Panc1 (cell line): ENCODE data around the gene LPP. TPM values are rescaled to one million over a fixed set of nuclear protein-coding genes. Genes with fewer than 3 reads are reported as not detected.

ENCODE experiments used
- ATAC-seq: fragments of 200-7000 bp; cut with Tn5 transposase; 2 replicates; pipeline ENCODE4 v1.9.1; 2020; ENCODE audit warnings: mild to moderate bottlenecking, moderate library complexity
- BruUV-seq: library from RNA; stranded (reverse); fragments of 400-500 nt; replicated peaks from 2 replicates; lab custom pipeline; 2021; lab: Mats Ljungman, UMichigan
- CTCF ChIA-PET: fragments of 300-600 bp; sonication (Branson Sonifier 250); formaldehyde crosslinking; loops from one replicate; lab custom pipeline; 2022; ENCODE audit warnings: antibody characterized with exemption; lab: Charles Lee
- POLR2A ChIA-PET: fragments of 300-600 bp; sonication (Branson Sonifier 250); formaldehyde crosslinking; loops from one replicate; lab custom pipeline; 2022; ENCODE audit warnings: antibody characterized with exemption; lab: Charles Lee
- DNase-seq: peaks from one replicate; pipeline ENCODE4 v3.0.0-alpha.2; 2010; ENCODE audit warnings: low read depth, low spot score
- H3K27ac ChIP-seq: 2 replicates; pipeline ENCODE4 v1.5.1; 2011; ENCODE audit warnings: mild to moderate bottlenecking, low read length, inconsistent platforms
- H3K27me3 ChIP-seq: fragments of 200-500 bp; sonication (Bioruptor generic); 2 replicates; pipeline ENCODE4 v1.6.0; 2014; ENCODE audit warnings: low read length, inconsistent platforms; ENCODE audit not compliant: control insufficient read depth, insufficient read depth
- H3K36me3 ChIP-seq: fragments of 200-500 bp; sonication (Bioruptor generic); 2 replicates; pipeline ENCODE4 v1.5.1; 2014; ENCODE audit warnings: inconsistent platforms, mild to moderate bottlenecking, low read length, moderate library complexity; ENCODE audit not compliant: control insufficient read depth, insufficient read depth
- H3K4me1 ChIP-seq: 2 replicates; pipeline ENCODE4 v1.5.1; 2011; ENCODE audit warnings: inconsistent platforms, mild to moderate bottlenecking, low read length, moderate library complexity; ENCODE audit not compliant: control insufficient read depth, insufficient read depth
- H3K4me3 ChIP-seq, 2 experiments: 2 replicates each; pipeline ENCODE4 v1.5.1; 2011 to 2012; ENCODE audit warnings: low read depth in 2 of 2, low read length in 2 of 2, mild to moderate bottlenecking in 2 of 2, inconsistent platforms in 1 of 2, moderate library complexity in 1 of 2
- H3K9me3 ChIP-seq: fragments of 200-500 bp; sonication (Bioruptor generic); 2 replicates; pipeline ENCODE4 v1.5.1; 2014; ENCODE audit warnings: low read depth, mild to moderate bottlenecking, inconsistent platforms, low read length, moderate library complexity; ENCODE audit not compliant: control insufficient read depth, insufficient read depth
- CTCF ChIP-seq: fragments of 450-650 bp; IDR thresholded peaks from 2 replicates; pipeline ENCODE4 v1.5.1; 2017; ENCODE audit warnings: mild to moderate bottlenecking
- POLR2AphosphoS5 ChIP-seq: IDR thresholded peaks from 2 replicates; pipeline ENCODE4 v1.6.1; 2012; ENCODE audit warnings: mild to moderate bottlenecking, low read depth, low read length, moderate library complexity
- REST ChIP-seq, 2 experiments: IDR thresholded peaks; 2 replicates each; pipeline ENCODE4 v1.6.1; 2011 to 2012; ENCODE audit warnings: low read depth in 2 of 2, control low read depth in 1 of 2, low read length in 1 of 2, mild to moderate bottlenecking in 1 of 2, moderate library complexity in 1 of 2; ENCODE audit not compliant: insufficient read depth in 1 of 2
- SIN3A ChIP-seq: IDR thresholded peaks from 2 replicates; pipeline ENCODE4 v1.6.1; 2012; ENCODE audit warnings: low read depth, mild to moderate bottlenecking, low read length, moderate library complexity, borderline replicate concordance; ENCODE audit not compliant: insufficient read depth
- TCF7L2 ChIP-seq: IDR thresholded peaks from 2 replicates; pipeline ENCODE4 v1.6.1; 2011; ENCODE audit warnings: mild to moderate bottlenecking, low read depth, low read length, inconsistent platforms
- in situ Hi-C: cut with HindIII; loops from 2 replicates; pipeline ENCODE4 v1.10.0; 2016; ENCODE audit warnings: low sequenced_read_pairs, low pct_unique_long_range_greater_than_20kb
- intact Hi-C: fragments of 100-400 bp; cut with micrococcal nuclease; formaldehyde crosslinking; loops from one replicate; pipeline ENCODE4 v1.10.0; 2022; ENCODE audit not compliant: unreplicated experiment
- total RNA-seq: library from RNA; stranded (reverse); gene quantifications from one replicate; pipeline ENCODE4 v1.2.1, GENCODE V29; 2021; ENCODE audit not compliant: unreplicated experiment

Gene LPP
- total RNA-seq, 1 experiment from 2014 or later = 90.0 TPM

- Histone ChIP-seq H3K4me1 (peaks cover 58% of the 10 kb centered on the region), H3K4me3 (no peak overlapping the region), H3K36me3 (no peaks in the 10 kb centered on the region), H3K27me3 (no peaks in the 10 kb centered on the region), H3K9me3 (no peaks in the 10 kb centered on the region), H3K27ac (peak overlapping the region; percentile 92)
- POLR2A ChIA-PET = no interaction called here
- intact Hi-C loops (no loop called here), in situ Hi-C loops (loop anchor here (25.0 kb wide), 1 partner anchor 560 kb away; the partner anchor contains the start of gene BCL6)
- BruUV-seq = no TSS peak
- CTCF ChIA-PET = interaction anchor here (0.5 kb wide), 1 partner anchor 131 kb away, joined by 5 read pairs; no protein-coding TSS in a partner anchor
- DNase-seq = no peak
- ATAC-seq = no peak
- TF ChIP-seq REST (IDR thresholded peaks at IDR 0.05; ENCODE audit: insufficient read depth in 1 of 2, low read depth in 2 of 2, low read length in 1 of 2) = no peak
- no peak for TF ChIP-seq TCF7L2
- TF ChIP-seq POLR2AphosphoS5 = no peak
- TF ChIP-seq SIN3A = no peak
- TF ChIP-seq CTCF = no peak
Observed at GRCh38 chr3:188296761-188297612, 143.0 kb downstream of the LPP start.

GRCh38 chr3:188298585-188298984 lies 144.6 kb downstream of the LPP start:
- ATAC-seq = no peak
- Histone ChIP-seq H3K27me3 (no peaks in the 10 kb centered on the region), H3K9me3 (no peaks in the 10 kb centered on the region), H3K4me1 (peaks cover 48% of the 10 kb centered on the region), H3K27ac (peak overlapping the region; percentile 25; the same call in 1 of the 2 replicates), H3K4me3 (no peak overlapping the region), H3K36me3 (no peaks in the 10 kb centered on the region)
- BruUV-seq = no TSS peak
- TF ChIP-seq CTCF = no peak
- TF ChIP-seq TCF7L2 = no peak
- TF ChIP-seq SIN3A = no peak
- no peak for TF ChIP-seq POLR2AphosphoS5
- TF ChIP-seq REST (IDR thresholded peaks at IDR 0.05; ENCODE audit: insufficient read depth in 1 of 2, low read depth in 2 of 2, low read length in 1 of 2) = no peak
- POLR2A ChIA-PET = no interaction called here
- intact Hi-C loops = no loop called here
- CTCF ChIA-PET = interaction anchor here (0.6 kb wide), 1 partner anchor 50 kb away, joined by 4 read pairs; no protein-coding TSS in a partner anchor
- in situ Hi-C loops = loop anchor here (25.0 kb wide), 1 partner anchor 561 kb away; the partner anchor contains the start of gene BCL6
- DNase-seq = no peak
